ENCODE results near the gene FOXO6.

GRCh38 chr1:41360074-41360785, 1.0 kb upstream of the FOXO6 start:
- TF ChIP-seq CTCF (IDR thresholded peaks at IDR 0.05; ENCODE audit: low read depth, low read length) (no peak), POLR2A (IDR thresholded peaks at IDR 0.05; ENCODE audit: extremely low read depth, insufficient read length) (no peak)

Data from NB4 (cell line).